ENCODE data around the gene ZFYVE28. TPM values are rescaled to one million over a fixed set of nuclear protein-coding genes. Genes with fewer than 3 reads are reported as not detected.

ZFYVE28 gene
- total and polyA plus RNA-seq, 10 of the 15 experiments (the other 5 are each of a cell fraction or from before 2014, with no cell fraction given) = 0.06 to 1.9 (median 0.22) TPM; not detected in 1

- SMC1A ChIA-PET (ENCODE audit: uncharacterized antibody, unreplicated experiment) = no interaction called here
- H3K9me3 ChIP-seq (replicated peaks; ENCODE audit: control insufficient read depth, insufficient read depth, low read length) = no peaks in the 10 kb centered on the region; the same call in 2 of the 3 replicates
- H2AFZ ChIP-seq (ENCODE audit: control insufficient read depth, low read depth, low read length) = no peak overlapping the region
- no peaks in the 10 kb centered on the region; the same call in 1 of the 2 replicates for H3K4me1 ChIP-seq (ENCODE audit: control insufficient read depth, insufficient read depth, low read length)
- H3K9ac ChIP-seq (ENCODE audit: control insufficient read depth, insufficient read depth, low read length) = no peak overlapping the region
- ATAC-seq = no peak
- H3K36me3 ChIP-seq (ENCODE audit: control insufficient read depth in 2 of 2, insufficient read depth in 2 of 2, low read length in 1 of 2) = no peaks in the 10 kb centered on the region
- in situ Hi-C loops (cut with MboI) = no loop called here
- POLR2A ChIA-PET = no interaction called here
- TF ChIP-seq TCF7 (IDR thresholded peaks at IDR 0.05; ENCODE audit: borderline replicate concordance) (no peak), ZNF274 (IDR thresholded peaks at IDR 0.05; ENCODE audit: insufficient read depth, insufficient read length) (no peak), SIX5 (IDR thresholded peaks at IDR 0.05; ENCODE audit: low read depth, low read length, severe bottlenecking) (no peak), POU2F2 (IDR thresholded peaks at IDR 0.05; ENCODE audit: borderline replicate concordance, low read depth, low read length) (no peak), FOXK2 (IDR thresholded peaks at IDR 0.05) (no peak), NFYB (IDR thresholded peaks at IDR 0.05; ENCODE audit: insufficient read depth, low read depth, low read length) (no peak), BRCA1 (IDR thresholded peaks at IDR 0.05; ENCODE audit: low read depth, low read length) (no peak), SMAD1 (IDR thresholded peaks at IDR 0.05; ENCODE audit: low read depth, partially characterized antibody) (no peak), RAD51 (IDR thresholded peaks at IDR 0.05) (no peak), LARP7 (IDR thresholded peaks at IDR 0.05) (no peak), MEF2B (IDR thresholded peaks at IDR 0.05; ENCODE audit: partially characterized antibody, poor library complexity, severe bottlenecking) (no peak), KLF5 (IDR thresholded peaks at IDR 0.05; ENCODE audit: partially characterized antibody) (no peak)
- no peak overlapping the region for H3K4me3 ChIP-seq
- intact Hi-C loops (cut with micrococcal nuclease; ENCODE audit: unreplicated experiment) = no loop called here
- H3K79me2 ChIP-seq (ENCODE audit: control insufficient read depth, insufficient read depth, low read length) = no peaks in the 10 kb centered on the region
- RAD21 ChIA-PET (ENCODE audit: unreplicated experiment) = no interaction called here
- no peaks in the 10 kb centered on the region for H4K20me1 ChIP-seq (ENCODE audit: control insufficient read depth, insufficient read depth)
- no TSS peak for BruUV-seq (replicated peaks)
- WGBS (ENCODE audit: insufficient coverage, insufficient replicate concordance, low lambda C conversion rate, missing lambda C conversion rate) = 63% methylated on average over 23 of the region's 32 CpGs
- no peaks in the 10 kb centered on the region for H3K27me3 ChIP-seq (replicated peaks in 1 of 2; ENCODE audit: control insufficient read depth in 2 of 2, insufficient read depth in 2 of 2, low read length in 1 of 2)
- FAIRE-seq = no peak
- no peak for DNase-seq (ENCODE audit: low read depth, low spot score)
- CTCF ChIA-PET = no interaction called here
- H3K4me2 ChIP-seq (ENCODE audit: control insufficient read depth, insufficient read depth) = no peak overlapping the region
- H3K27ac ChIP-seq (ENCODE audit: control insufficient read depth, insufficient read depth) = no peak overlapping the region
These were observed 114.0 kb downstream of the ZFYVE28 start for GRCh38 chr4:2304321-2304876.

All from GM12878 (cell line).